HG03469 (cell line): Measurements from ENCODE around the gene SOWAHA.
"Not testable (repeated sequence)": the region's sequence is repeated elsewhere in the genome, so short reads cannot be mapped to it uniquely, and the experiment has no call there.

ENCODE experiments used
- ATAC-seq: cut with Tn5 transposase; IDR thresholded peaks from one replicate; pipeline ENCODE4 v1.9.1; 2021; ENCODE audit warnings: mild to moderate bottlenecking, moderate library complexity, moderate number of reproducible peaks; ENCODE audit not compliant: unreplicated experiment

SOWAHA gene

DNA sequence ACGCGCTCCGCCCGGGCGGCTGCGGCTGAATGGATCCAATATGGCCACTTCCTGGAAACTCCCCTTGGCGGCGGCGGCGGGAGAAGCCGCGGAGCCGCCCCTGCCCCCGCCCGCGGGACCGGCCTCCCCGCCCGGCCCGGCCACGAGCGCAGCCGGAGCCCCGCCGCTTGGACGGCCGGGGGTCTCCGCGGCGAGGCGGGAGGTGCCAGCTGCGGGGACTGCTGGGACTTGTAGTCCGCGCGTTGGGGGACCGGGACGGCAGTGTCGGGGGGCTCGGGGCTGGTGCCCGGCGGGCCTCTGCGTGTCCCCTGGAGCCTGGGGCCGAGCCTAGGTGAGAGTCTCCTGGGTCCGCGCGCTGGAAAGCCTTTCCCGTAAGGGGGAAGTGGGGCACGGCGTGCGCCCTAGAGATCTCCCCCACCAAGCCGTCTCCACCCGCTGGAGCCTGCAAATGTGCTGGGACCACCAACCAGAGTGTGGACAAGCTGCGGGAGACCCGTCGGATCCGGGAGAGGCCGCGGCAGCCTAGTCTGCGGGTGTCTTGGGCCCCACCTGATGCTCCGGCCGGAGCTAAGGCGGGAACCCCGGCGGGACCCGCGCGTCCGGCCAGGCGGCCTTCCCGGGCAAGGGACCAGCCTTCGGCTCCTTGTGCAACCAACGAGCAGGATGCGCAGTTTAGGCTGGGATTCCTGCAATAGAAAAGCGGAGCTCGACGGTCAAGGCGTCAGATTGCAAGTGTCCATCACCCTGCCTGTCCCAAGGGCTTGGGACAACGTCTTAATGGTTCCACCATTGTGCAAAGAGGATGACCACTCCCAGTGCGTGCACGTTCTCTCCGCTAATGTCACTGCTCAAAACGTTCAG is 35.7 kb upstream of the SOWAHA start, which contains the start of gene SEPTIN8:
Gene SEPTIN8 (minus strand): TSS at position 31 of the 861 bp plus-strand sequence. CDS start 102 bp downstream, outside the sequence.
- no peak for ATAC-seq

DNA sequence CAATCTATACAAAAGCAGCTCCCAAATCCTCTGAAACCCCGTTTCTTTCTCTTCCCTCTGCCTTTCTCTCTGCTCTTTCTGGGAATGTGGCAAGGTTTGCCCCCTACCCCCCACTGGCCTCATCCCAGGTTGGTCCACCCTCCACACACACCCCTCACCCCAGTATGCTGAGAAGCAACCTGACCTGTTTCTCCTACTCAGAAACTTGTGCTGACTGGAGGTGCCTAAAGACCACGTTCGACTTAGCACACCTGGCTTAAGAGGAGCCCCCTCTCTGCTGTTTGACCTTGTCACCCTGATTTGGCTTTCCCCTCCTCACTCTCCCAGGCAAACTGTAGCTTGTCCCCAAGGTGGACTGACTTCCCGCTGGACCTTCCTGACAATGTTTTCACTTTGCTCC is 35.0 kb upstream of the SOWAHA start:
- no peak for ATAC-seq

DNA sequence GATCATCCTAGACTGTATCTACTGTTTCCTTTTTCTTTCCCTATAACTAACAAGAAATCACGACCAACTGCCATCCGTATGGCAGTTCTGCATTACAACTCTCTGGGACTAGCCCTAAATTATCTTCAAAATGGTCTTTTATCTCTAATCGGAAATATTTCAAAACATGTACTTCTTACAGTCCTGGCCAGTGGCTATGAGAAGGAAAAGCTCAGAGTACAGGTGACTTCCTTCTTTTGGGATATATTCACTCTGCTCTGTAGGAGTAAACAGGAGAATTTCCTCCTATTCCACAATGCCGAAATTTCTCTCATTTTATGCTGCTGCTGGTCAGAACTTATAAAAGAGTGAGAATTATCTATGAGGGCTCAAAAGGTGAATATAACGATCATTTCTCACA is 34.2 kb upstream of the SOWAHA start:
- ATAC-seq: no peak

DNA sequence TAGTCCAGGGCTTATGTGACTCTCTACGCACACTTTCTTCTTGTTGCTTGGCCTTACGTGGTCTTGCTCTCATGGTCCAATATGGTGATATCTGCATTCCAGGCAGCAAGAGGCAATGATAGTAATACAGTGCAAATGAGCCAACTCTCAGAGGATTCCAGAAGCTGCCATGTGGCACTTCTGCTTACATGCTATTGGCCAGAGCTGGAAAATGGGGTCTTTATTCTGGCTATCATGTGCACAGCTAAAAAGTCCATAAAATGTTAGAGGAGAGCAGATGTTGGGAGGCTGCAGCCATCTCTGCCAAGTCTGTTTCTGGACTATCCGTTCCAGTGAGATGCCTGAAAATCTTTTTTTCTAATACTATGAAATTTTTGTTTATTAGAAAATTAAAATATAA is 33.1 kb upstream of the SOWAHA start:
- ATAC-seq: no peak

- ATAC-seq: no peak
These were observed 32.5 kb upstream of the SOWAHA start for GRCh38 chr5:132780577-132780976.

GRCh38 chr5:132781029-132781428 is 32.1 kb upstream of the SOWAHA start:
- no peak for ATAC-seq

DNA sequence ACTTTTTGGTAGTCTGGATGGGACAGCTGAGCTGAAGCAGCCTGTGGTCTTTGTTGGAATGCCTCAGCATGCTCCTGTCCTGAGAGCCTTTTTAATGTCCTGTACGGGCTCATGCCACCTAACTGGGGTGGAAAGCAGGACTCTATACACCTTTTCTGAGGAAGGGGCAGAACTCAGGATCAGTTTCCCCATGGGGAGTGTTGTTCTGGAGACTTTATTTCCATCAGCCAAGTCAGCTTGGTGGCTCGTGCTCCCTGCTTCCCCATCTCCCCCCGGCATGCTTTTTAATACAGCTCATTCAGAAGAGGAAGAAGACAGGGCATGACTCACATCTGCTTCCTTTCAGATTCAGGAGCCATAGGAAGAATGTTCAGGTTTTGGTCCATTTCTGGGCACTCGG is 31.0 kb upstream of the SOWAHA start:
- ATAC-seq: no peak

GRCh38 chr5:132785365-132785764 is 27.7 kb upstream of the SOWAHA start:
- no peak for ATAC-seq

DNA sequence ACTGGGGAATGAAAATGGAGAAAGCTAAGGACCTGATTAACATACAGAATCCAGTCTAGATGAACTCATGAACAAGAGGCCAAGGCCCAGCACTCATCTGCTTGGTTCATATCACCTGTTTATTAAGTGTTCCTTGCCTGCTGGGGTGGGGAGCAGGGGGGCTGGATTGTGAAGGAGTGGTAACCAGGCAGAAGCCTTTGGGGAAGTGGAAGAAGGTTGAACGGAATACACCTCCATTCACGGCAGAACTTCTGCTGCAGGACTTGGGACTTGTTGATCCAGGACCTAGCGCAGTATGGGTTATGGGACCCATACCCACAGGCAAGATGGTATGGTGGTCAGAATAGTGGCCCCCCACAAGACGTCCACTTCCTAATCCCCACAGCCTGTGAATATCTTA is 27.2 kb upstream of the SOWAHA start:
- no peak for ATAC-seq

GRCh38 chr5:132787076-132787475 is 26.0 kb upstream of the SOWAHA start:
- ATAC-seq: no peak

DNA sequence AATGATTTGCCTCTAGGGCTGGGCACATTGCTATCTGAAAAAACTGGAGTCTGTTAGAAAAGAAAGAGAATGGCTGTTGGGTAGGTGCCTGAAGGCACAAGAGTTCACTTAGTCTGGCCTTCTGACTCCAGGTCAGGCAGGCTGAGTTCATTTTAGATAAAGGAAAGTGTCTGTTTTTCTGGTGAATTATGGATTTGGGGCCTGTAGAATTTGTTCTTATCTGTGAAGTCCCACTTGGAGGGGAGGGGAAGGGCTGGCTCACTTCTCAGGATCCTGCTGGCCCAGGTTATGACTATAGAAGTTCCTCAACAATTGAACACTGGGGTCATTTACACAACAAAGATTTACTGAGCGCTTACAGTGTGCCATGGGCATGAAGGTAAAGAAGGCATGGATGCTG is 24.6 kb upstream of the SOWAHA start:
- ATAC-seq: no peak

DNA sequence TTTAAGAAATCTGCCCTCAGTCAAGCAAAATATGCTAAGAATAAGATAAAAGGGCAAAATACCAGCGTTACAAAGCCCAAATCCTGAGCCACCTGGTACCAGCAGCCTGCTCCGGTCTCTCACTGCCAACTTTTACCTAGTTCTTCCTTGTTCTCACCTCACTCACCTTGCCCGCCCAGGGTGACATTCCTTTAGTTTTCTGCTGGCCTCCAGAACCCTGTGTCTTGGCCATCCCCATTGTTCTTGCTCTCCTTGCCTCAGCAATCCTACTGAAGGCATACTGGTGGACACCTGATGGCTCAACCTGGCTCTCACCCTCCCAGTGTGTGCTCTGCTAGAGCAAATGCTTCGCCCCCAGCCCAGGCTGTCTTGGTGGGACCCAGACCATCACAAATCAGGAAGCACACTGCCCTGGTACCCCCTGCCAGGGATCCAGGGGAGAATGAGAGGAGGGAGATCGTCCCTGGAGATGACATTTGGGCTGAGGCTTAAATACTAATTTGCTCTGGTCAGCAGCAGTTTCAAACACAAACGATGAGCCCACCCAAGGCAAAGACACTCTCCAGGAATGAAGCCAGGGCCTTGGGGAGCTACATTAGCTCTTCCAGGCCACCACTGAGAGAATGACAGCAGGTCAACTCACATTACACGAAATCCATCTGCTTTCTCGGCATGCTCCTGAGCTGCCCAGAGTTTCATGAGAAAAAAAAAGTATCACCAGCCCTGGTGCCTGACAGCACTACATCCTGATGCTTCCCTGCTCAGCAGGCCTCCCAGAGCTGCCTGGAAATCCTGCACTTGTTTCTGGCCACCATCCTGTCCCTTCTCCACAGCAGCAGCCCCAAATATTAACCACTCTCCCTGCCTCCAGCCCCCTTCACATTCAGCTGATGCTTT is 23.9 kb upstream of the SOWAHA start:
- no peak for ATAC-seq

GRCh38 chr5:132790201-132790865 is 22.8 kb upstream of the SOWAHA start:
- no peak for ATAC-seq

DNA sequence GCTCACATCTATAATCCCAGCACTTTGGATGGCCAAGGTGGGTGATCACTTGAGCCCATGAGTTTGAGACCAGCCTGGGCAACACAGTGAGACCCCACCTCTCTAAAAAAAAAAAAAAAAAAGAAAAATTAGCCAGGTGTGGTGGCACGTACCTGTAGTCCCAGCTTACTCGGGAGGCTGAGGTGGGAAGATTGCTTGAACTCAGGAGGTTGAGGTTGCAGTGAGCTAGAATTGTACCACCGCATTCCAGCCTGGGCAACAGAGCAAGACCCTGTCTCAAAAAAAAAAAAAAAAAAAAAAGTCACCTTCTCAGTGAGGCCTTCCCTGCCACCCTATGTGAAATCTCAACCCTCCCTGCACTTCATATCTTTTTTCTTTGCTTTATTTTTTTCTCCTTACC is 22.1 kb upstream of the SOWAHA start:
- ATAC-seq: no peak

DNA sequence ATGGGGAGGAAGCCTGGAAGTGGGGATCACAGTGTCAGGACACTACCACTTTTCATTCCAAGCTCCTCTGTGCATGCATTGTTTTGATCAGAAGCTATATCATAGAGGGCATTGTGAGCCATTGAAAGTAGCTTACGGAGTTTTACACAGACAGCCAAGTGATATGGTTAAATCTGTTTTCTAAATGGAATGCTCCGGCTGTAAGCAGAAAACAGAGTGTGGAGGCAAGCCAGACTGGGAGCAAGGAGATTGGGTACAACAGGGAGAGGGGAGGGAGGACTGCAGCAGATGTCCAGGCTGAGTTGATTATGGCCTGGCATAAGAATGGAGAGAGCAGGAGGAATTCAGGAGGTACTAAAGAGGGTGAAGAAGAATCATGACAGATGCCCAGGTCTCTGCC is 15.5 kb upstream of the SOWAHA start:
- ATAC-seq: no peak

GRCh38 chr5:132799392-132799791 is 13.7 kb upstream of the SOWAHA start:
- no peak for ATAC-seq

DNA sequence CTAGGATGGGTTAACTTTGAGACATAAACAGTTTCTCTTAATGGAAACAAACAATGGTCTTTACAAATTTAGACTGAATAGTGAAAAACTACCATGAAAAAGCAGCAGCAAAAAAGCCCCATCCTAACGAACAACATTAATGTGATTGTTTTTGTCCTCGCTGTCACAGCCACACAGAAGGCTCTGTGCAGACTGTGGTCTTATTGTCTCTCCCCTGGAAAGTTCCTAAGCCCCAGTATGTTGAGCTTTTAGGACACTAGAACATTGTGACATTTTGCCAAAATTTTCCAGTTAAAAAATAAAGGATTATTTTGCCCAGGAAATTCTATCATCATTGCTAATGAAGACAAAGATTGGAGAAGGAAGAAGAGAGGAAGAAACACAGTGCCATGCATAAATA is 12.6 kb upstream of the SOWAHA start:
- no peak for ATAC-seq

DNA sequence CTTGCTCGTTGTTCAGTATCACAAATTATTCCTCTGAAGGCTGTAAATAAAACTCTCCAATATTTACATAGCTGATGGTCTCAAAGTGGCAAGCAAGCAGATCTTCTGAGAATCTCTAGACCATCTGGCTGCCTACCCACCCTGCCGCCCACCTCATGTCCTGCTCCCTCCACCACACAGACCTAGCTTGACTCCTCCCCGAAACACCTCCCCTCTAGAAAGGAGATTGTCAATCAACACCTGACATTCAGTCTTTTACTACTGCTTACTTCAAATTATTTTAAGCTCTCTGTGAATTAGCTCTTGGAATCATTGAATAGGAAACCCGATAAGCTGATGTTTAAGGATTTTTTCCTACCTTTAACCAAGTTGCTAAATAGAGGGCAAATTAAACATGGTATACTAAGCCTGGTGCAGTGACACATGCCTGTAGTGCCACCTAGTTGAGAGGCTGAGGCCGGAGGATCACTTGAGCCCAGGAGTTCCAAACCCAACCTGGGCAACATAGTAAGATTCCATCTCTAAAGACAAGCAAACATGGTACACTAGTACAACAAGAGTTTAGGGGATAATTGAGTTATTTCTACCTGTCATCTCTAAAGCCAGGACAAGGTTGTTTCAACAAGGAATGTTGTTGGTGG is 10.9 kb upstream of the SOWAHA start:
- no peak for ATAC-seq

DNA sequence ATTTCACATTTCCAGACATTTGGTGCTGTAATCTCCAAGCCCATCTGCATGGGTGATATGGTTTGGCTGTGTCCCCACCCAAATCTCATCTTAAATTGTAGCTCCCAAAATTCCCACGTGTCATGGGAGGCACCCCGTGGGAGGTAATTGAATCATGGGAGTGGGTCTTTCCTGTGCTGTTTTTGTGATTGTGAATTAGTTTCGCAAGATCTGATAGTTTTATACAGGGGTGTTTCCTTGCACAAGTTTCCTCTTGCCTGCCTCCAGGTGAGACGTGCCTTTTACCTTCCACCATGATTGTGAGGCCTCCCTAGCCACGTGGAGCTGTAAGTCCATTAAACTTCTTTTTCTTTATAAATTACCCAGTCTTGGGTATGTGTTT is 10.4 kb upstream of the SOWAHA start:
- ATAC-seq: not testable (repeated sequence)

GRCh38 chr5:132804219-132804618 is 8.9 kb upstream of the SOWAHA start:
- not testable (repeated sequence) for ATAC-seq

DNA sequence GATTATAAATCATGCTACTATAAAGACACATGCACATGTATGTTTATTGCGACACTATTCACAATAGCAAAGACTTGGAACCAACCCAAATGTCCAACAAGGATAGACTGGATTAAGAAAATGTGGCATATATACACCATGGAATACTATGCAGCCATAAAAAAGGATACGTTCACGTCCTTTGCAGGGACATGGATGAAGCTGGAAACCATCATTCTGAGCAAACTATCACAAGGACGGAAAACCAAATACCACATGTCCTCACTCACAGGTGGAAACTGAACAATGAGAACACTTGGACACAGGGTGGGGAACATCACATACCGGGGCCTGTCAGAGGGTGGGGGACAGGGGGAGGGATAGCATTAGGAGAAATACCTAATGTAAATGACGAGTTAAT is 7.2 kb upstream of the SOWAHA start:
- ATAC-seq: not testable (repeated sequence)
